ENCODE results near the gene DNM1L. TPM values are rescaled to one million over a fixed set of nuclear protein-coding genes. Genes with fewer than 3 reads are reported as not detected.

The DNM1L gene
- total and polyA plus RNA-seq, 2 donors from 2014 or later, result 30.5 to 66.2 TPM

GRCh38 chr12:32789916-32790315 is 110.8 kb downstream of the DNM1L start:
- FAIRE-seq (no peak), DNase-seq (no peak)
- no peak for TF ChIP-seq CTCF (IDR thresholded peaks at IDR 0.05; ENCODE audit: borderline replicate concordance, extremely low read depth, insufficient read depth)
- no peaks in the 10 kb centered on the region for H3K36me3 ChIP-seq (ENCODE audit: control insufficient read depth in 2 of 3, insufficient read depth in 3 of 3, low read length in 3 of 3)
- no peaks in the 10 kb centered on the region for H3K27me3 ChIP-seq (ENCODE audit: control insufficient read depth, insufficient read depth, low read length)
- H3K4me1 ChIP-seq (ENCODE audit: control insufficient read depth in 2 of 3, insufficient read depth in 2 of 3, low read depth in 1 of 3, low read length in 3 of 3), result no peaks in the 10 kb centered on the region
- H3K9ac ChIP-seq (ENCODE audit: low read length in 3 of 3), result no peak overlapping the region
- no peaks in the 10 kb centered on the region for H3K9me3 ChIP-seq (ENCODE audit: control insufficient read depth in 2 of 3, insufficient read depth in 1 of 3, low read length in 3 of 3)
- intact Hi-C loops (cut with DNase I), result no loop called here
- no peak overlapping the region for H3K4me3 ChIP-seq (ENCODE audit: low read length in 3 of 3)
- no peak overlapping the region for H3K27ac ChIP-seq (ENCODE audit: low read depth in 2 of 2, low read length in 2 of 2)

GRCh38 chr12:32794281-32794680 is 115.2 kb downstream of the DNM1L start:
- Histone ChIP-seq H3K4me3 (ENCODE audit: low read length in 3 of 3) (no peak overlapping the region), H3K36me3 (ENCODE audit: control insufficient read depth in 2 of 3, insufficient read depth in 3 of 3, low read length in 3 of 3) (peaks cover 0 to 5% (median 3%) of the 10 kb centered on the region in 3 donors), H3K9me3 (ENCODE audit: control insufficient read depth in 2 of 3, insufficient read depth in 1 of 3, low read length in 3 of 3) (no peaks in the 10 kb centered on the region), H3K27me3 (ENCODE audit: control insufficient read depth, insufficient read depth, low read length) (no peaks in the 10 kb centered on the region), H3K9ac (ENCODE audit: low read length in 3 of 3) (no peak overlapping the region), H3K4me1 (ENCODE audit: control insufficient read depth in 2 of 3, insufficient read depth in 2 of 3, low read depth in 1 of 3, low read length in 3 of 3) (no peaks in the 10 kb centered on the region), H3K27ac (ENCODE audit: low read depth in 2 of 2, low read length in 2 of 2) (no peak overlapping the region)
- intact Hi-C loops (cut with DNase I), result no loop called here
- DNase-seq, result no peak
- FAIRE-seq, result no peak
- TF ChIP-seq CTCF (IDR thresholded peaks at IDR 0.05; ENCODE audit: borderline replicate concordance, extremely low read depth, insufficient read depth), result no peak

Other genes with a start within 250 kb of the DNM1L start
- gene YARS2, start 76.6 kb downstream of the DNM1L start, total RNA-seq, result 15.4 TPM
- gene YARS2, start 76.6 kb downstream of the DNM1L start, polyA plus RNA-seq (ENCODE audit: insufficient read depth, low read depth, low replicate concordance), result 24.6 TPM
- 7.6 TPM for gene PKP2, start 217.5 kb downstream of the DNM1L start, total RNA-seq
- 4.3 TPM for gene PKP2, start 217.5 kb downstream of the DNM1L start, polyA plus RNA-seq (ENCODE audit: insufficient read depth, low read depth, low replicate concordance)